Neutrophil (primary cell): ENCODE results near the gene PRKCQ.

ENCODE experiments used
- H3K27ac ChIP-seq: fragments of 200-600 bp; sonication (generic); 2 replicates; pipeline ENCODE4 v1.5.1; 2016; ENCODE audit warnings: mild to moderate bottlenecking, moderate library complexity
- H3K27me3 ChIP-seq: fragments of 200-600 bp; sonication (generic); 2 replicates; pipeline ENCODE4 v1.6.0; 2016; ENCODE audit warnings: mild to moderate bottlenecking
- H3K36me3 ChIP-seq: fragments of 200-600 bp; sonication (generic); 2 replicates; pipeline ENCODE4 v1.5.1; 2017
- H3K4me1 ChIP-seq, 2 experiments: fragments of 200-600 bp in 1 of 2; sonication (generic) in 1 of 2; 1 replicate in 1 of 2; 2 replicates in 1 of 2; pipeline versions ENCODE4 v1.5.1 to v1.6.1; 2013 to 2016; ENCODE audit warnings: low read depth in 1 of 2, low read length in 1 of 2, mild to moderate bottlenecking in 1 of 2, moderate library complexity in 1 of 2; ENCODE audit not compliant: control insufficient read depth in 1 of 2, insufficient read depth in 1 of 2
- H3K4me3 ChIP-seq, 2 experiments: fragments of 200-600 bp in 1 of 2; sonication (generic) in 1 of 2; 1 replicate in 1 of 2; 2 replicates in 1 of 2; pipeline ENCODE4 v1.5.1; 2013 to 2016; ENCODE audit warnings: low read depth in 1 of 2, low read length in 1 of 2, mild to moderate bottlenecking in 1 of 2, moderate library complexity in 1 of 2
- H3K9me3 ChIP-seq: fragments of 200-600 bp; sonication (generic); 2 replicates; pipeline ENCODE4 v1.5.1; 2016
- TF ChIP-seq, protein P1 (sequence below): fragments of 200-600 bp; sonication (generic); IDR thresholded peaks from 2 replicates; pipeline ENCODE4 v1.5.1; 2016; ENCODE audit warnings: antibody characterized with exemption

The PRKCQ gene

DNA sequence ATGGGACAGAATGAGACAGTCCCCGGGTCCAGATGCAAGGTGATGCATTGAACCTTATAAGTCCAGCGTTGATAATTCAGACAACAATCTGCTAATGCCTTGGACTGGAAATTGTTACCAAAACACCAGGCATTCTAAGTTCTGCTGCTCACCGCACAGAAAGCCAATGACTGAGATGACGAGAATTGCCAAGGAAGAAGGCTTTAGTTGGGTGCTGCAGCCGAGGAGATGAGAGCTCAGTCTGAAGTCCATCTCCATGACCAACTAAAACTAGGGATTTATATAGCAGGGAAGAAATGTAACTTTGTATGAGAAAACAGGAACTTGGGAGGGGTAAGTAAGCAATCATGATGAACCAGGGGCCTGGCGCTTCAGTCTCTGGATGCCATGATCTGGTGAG, 68.7 kb downstream of the PRKCQ start:
- H3K9me3 ChIP-seq: no peaks in the 10 kb centered on the region
- no peak overlapping the region for H3K27ac ChIP-seq
- no peak overlapping the region for H3K4me3 ChIP-seq
- H3K4me1 ChIP-seq: peaks cover 0 to 5% of the 10 kb centered on the region in 2 experiments
- no peaks in the 10 kb centered on the region for H3K36me3 ChIP-seq
- H3K27me3 ChIP-seq: no peaks in the 10 kb centered on the region
- TF ChIP-seq, protein P1, sequence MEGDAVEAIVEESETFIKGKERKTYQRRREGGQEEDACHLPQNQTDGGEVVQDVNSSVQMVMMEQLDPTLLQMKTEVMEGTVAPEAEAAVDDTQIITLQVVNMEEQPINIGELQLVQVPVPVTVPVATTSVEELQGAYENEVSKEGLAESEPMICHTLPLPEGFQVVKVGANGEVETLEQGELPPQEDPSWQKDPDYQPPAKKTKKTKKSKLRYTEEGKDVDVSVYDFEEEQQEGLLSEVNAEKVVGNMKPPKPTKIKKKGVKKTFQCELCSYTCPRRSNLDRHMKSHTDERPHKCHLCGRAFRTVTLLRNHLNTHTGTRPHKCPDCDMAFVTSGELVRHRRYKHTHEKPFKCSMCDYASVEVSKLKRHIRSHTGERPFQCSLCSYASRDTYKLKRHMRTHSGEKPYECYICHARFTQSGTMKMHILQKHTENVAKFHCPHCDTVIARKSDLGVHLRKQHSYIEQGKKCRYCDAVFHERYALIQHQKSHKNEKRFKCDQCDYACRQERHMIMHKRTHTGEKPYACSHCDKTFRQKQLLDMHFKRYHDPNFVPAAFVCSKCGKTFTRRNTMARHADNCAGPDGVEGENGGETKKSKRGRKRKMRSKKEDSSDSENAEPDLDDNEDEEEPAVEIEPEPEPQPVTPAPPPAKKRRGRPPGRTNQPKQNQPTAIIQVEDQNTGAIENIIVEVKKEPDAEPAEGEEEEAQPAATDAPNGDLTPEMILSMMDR: no peak

DNA sequence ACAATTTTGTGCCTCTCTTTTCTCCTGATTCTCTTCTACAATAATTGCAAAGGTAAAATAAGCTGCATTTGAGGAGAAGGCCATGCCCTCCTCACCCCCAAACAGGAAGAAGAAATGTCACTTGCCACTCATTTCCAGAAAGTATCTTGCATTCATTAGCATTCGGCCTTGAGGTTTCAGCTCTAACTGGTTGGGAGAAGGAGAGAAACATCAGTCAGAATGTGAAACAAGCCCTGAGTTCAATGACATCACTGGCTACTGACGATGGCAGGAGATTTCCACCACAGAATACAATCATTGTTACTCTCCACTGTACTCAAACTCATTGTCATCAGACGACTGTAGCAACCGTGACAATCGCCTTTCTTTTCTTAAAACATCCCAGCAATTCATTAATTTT, 72.8 kb downstream of the PRKCQ start:
- no peak overlapping the region for H3K27ac ChIP-seq

DNA sequence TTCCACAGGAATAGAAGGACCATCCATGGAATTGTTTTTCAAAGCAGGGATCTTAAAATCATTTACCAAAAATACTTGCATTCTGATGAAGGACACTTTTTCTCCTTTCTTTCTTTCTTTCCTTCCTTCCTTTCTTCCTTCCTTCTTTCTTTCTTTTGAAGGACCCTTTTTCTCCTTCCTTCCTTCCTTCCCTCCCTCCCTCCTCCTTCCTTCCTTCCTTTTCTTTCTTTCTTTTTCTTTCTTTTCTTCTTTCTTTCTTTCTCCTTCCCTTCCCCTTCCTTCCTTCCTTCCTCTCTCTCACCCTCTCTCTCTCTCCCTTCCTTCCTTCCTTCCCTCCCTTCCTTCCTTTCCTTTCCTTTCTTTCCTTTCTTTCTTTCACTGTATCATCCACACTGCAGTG, 74.8 kb downstream of the PRKCQ start:
- peaks cover 0 to 5% of the 10 kb centered on the region in 2 experiments for H3K4me1 ChIP-seq
- no peaks in the 10 kb centered on the region for H3K27me3 ChIP-seq
- TF ChIP-seq, protein P1: no peak
- no peak overlapping the region for H3K4me3 ChIP-seq
- H3K27ac ChIP-seq: no peak overlapping the region
- no peaks in the 10 kb centered on the region for H3K36me3 ChIP-seq
- no peaks in the 10 kb centered on the region for H3K9me3 ChIP-seq

More for the DNA sequence above, 72.8 kb downstream of the PRKCQ start:
- Histone ChIP-seq H3K9me3 (no peaks in the 10 kb centered on the region), H3K4me3 (no peak overlapping the region), H3K4me1 (no peaks in the 10 kb centered on the region), H3K27me3 (no peaks in the 10 kb centered on the region), H3K36me3 (no peaks in the 10 kb centered on the region)
- TF ChIP-seq, protein P1: no peak

DNA sequence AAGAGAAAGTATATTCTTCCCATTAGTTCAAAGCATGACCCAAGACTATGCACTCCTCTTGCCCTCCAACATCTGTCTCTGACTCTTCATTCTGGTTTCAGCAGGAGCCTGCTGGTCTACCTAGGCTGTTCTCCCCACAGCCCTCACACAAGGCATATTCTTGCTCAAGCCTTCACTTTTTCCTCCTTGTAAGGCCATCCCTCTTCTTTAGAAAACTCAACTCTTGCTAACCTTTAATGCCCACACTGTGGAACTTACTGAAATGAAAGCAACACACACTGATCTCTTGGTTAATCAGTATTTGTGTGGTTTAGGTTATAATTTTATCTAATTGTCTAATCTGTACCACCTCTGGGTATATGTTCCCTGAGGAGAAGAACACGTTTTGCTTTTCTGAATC, 75.8 kb downstream of the PRKCQ start:
- TF ChIP-seq, protein P1: no peak
- Histone ChIP-seq H3K4me3 (no peak overlapping the region), H3K36me3 (no peaks in the 10 kb centered on the region), H3K27ac (no peak overlapping the region), H3K4me1 (peaks cover 0 to 5% of the 10 kb centered on the region in 2 experiments), H3K27me3 (no peaks in the 10 kb centered on the region), H3K9me3 (no peaks in the 10 kb centered on the region)

DNA sequence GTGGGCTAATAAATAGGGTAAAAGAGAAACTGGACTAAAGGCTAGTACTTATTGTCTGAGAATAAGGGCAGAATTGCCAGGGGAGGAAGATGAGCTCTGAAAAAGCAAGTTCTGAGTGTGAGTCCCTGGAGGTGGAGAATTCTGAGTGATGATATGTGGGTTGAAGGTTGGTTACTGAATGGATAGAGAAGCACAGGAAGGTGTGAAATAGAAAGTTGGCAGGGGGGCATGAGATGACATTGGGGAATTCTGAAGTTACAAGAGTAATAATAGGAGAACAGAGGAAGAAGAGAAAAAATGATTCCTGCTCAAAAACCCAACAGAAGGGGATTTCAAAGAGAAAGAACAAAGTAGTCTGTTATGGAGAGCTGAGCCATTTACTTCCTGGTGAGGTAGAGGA, 76.9 kb downstream of the PRKCQ start:
- no peaks in the 10 kb centered on the region for H3K9me3 ChIP-seq
- no peak overlapping the region for H3K4me3 ChIP-seq
- H3K36me3 ChIP-seq: no peaks in the 10 kb centered on the region
- peaks cover 7 to 9% of the 10 kb centered on the region in 2 experiments for H3K4me1 ChIP-seq
- TF ChIP-seq, protein P1: no peak
- H3K27me3 ChIP-seq: no peaks in the 10 kb centered on the region
- no peak overlapping the region for H3K27ac ChIP-seq

DNA sequence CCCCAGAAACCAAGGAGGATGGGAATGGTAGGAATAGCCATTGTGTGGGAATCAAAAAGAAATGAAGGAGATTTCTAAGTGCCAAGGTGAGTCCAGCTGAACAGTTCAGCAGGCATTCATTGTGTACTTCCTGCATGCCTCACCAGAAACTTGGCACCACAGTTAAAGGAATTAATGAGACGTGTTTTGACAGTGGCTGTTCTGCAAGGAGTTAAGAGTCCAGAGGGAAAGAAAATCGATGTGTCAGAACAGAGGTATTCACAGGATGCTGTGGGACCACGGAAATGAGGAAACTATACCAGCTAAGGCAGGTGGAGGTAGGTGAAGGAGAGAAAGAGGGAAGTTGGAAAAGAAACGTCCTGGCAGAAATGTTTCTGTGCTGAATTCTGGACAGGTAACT, 78.1 kb downstream of the PRKCQ start:
- no peaks in the 10 kb centered on the region for H3K27me3 ChIP-seq
- H3K27ac ChIP-seq: no peak overlapping the region
- H3K4me3 ChIP-seq: no peak overlapping the region
- H3K9me3 ChIP-seq: no peaks in the 10 kb centered on the region
- peaks cover 7 to 9% of the 10 kb centered on the region in 2 experiments for H3K4me1 ChIP-seq
- no peaks in the 10 kb centered on the region for H3K36me3 ChIP-seq
- TF ChIP-seq, protein P1: no peak
